HepG2 (cell line): Measurements from ENCODE around the gene PPP3R2. TPM values are rescaled to one million over a fixed set of nuclear protein-coding genes. Genes with fewer than 3 reads are reported as not detected.

Source experiments
- ATAC-seq: fragments of 200-7000 bp; cut with Tn5 transposase; 3 replicates; pipeline ENCODE4 v1.9.1; 2020; ENCODE audit warnings: mild to moderate bottlenecking, moderate library complexity
- BruUV-seq: library from RNA; stranded (reverse); fragments of 400-500 nt; replicated peaks from 2 replicates; lab custom pipeline; 2021; lab: Mats Ljungman, UMichigan
- CTCF ChIA-PET: fragments of 300-600 bp; formaldehyde crosslinking; extraction: SDS; loops from one replicate; lab custom pipeline; 2021; ENCODE audit warnings: low total read pairs, inconsistent platforms, low intra/inter-chr PET ratio; lab: Yijun Ruan, JAX
- POLR2A ChIA-PET: fragments of 350-600 bp; sonication (Branson Sonifier 250); formaldehyde crosslinking; loops from one replicate; lab custom pipeline; 2020; ENCODE audit warnings: antibody characterized with exemption, inconsistent platforms; lab: Yijun Ruan, JAX
- DNase-seq: peaks from one replicate; pipeline ENCODE4 v3.0.0-alpha.2; 2015; ENCODE audit warnings: low spot score
- FAIRE-seq: peaks from 3 replicates; lab custom pipeline; 2011; peaks lifted over from hg19 to GRCh38; lab: Jason Lieb, UNC
- H2AFZ ChIP-seq: one replicate; pipeline ENCODE4 v1.6.1; 2011; ENCODE audit warnings: low read length, inconsistent platforms
- H3K27ac ChIP-seq: fragments of 300-600 bp; 3 replicates; pipeline ENCODE4 v1.8.0; 2011; ENCODE audit warnings: mixed run types, mild to moderate bottlenecking, mixed read lengths, low read length, inconsistent platforms; ENCODE audit not compliant: insufficient read depth; ENCODE audit errors: extremely low read length
- H3K27me3 ChIP-seq, 2 experiments: fragments of 200-600 bp in 1 of 2; 2 replicates in 1 of 2; 3 replicates in 1 of 2; pipeline versions ENCODE4 v1.6.0 to v1.8.0; 2011; ENCODE audit warnings: low read length in 2 of 2, mild to moderate bottlenecking in 2 of 2, moderate library complexity in 2 of 2, inconsistent platforms in 1 of 2; ENCODE audit not compliant: insufficient read depth in 2 of 2, control insufficient read depth in 1 of 2
- H3K36me3 ChIP-seq, 2 experiments: fragments of 200-600 bp in 1 of 2; replicated peaks in 1 of 2; 2 replicates in 1 of 2; 3 replicates in 1 of 2; pipeline versions ENCODE4 v1.5.1 to v1.8.0; 2011; ENCODE audit warnings: low read length in 2 of 2, inconsistent platforms in 1 of 2; ENCODE audit not compliant: insufficient read depth in 2 of 2, control insufficient read depth in 1 of 2
- H3K4me1 ChIP-seq: 2 replicates; pipeline ENCODE4 v1.5.1; 2012; ENCODE audit warnings: low read length, inconsistent platforms; ENCODE audit not compliant: insufficient read depth
- H3K4me2 ChIP-seq: 2 replicates; pipeline ENCODE4 v1.6.0; 2011; ENCODE audit warnings: low read depth, low read length, inconsistent platforms
- H3K4me3 ChIP-seq, 3 experiments: fragments of 200-600 bp in 1 of 3; sonication (generic), shearing (Covaris generic) in 1 of 3; replicated peaks in 1 of 3; 2 replicates each; pipeline ENCODE4 v1.5.1; 2011 to 2016; ENCODE audit warnings: low read length in 3 of 3, inconsistent platforms in 2 of 3, low read depth in 2 of 3, mild to moderate bottlenecking in 2 of 3, control low read depth in 1 of 3, mixed read lengths in 1 of 3; ENCODE audit not compliant: insufficient read depth in 1 of 3
- H3K79me2 ChIP-seq: one replicate; pipeline ENCODE4 v1.6.1; 2011; ENCODE audit warnings: low read length, inconsistent platforms; ENCODE audit not compliant: insufficient read depth
- H3K9ac ChIP-seq: 2 replicates; pipeline ENCODE4 v1.6.0; 2011; ENCODE audit warnings: mild to moderate bottlenecking, low read depth, low read length, inconsistent platforms; ENCODE audit not compliant: insufficient read depth
- H3K9me3 ChIP-seq: 2 replicates; pipeline ENCODE4 v1.5.1; 2012; ENCODE audit warnings: mild to moderate bottlenecking, low read length
- H4K20me1 ChIP-seq: 2 replicates; pipeline ENCODE4 v1.6.0; 2011; ENCODE audit warnings: inconsistent platforms, mild to moderate bottlenecking, low read length, moderate library complexity; ENCODE audit not compliant: insufficient read depth
- FOSL2 ChIP-seq: sonication (generic); formaldehyde crosslinking; IDR thresholded peaks from 2 replicates; pipeline ENCODE4 v1.4.0; 2020; ENCODE audit warnings: missing genetic modification reagents
- GATA4 ChIP-seq: sonication (generic); IDR thresholded peaks from 2 replicates; pipeline ENCODE4 v1.6.1; 2016; ENCODE audit warnings: antibody characterized with exemption, low read depth, borderline replicate concordance
- SRY ChIP-seq: sonication (generic); formaldehyde crosslinking; IDR thresholded peaks from 2 replicates; pipeline ENCODE4 v1.8.0; 2022; ENCODE audit warnings: mild to moderate bottlenecking, missing genetic modification reagents
- STAT6 ChIP-seq: sonication (generic); formaldehyde crosslinking; IDR thresholded peaks from 2 replicates; pipeline ENCODE4 v1.4.0; 2020; ENCODE audit warnings: missing genetic modification reagents, mild to moderate bottlenecking, borderline replicate concordance
- WIZ ChIP-seq: sonication (generic); formaldehyde crosslinking; IDR thresholded peaks from 2 replicates; pipeline ENCODE4 v1.5.1; 2020; ENCODE audit warnings: mild to moderate bottlenecking, missing genetic modification reagents
- ZBTB1 ChIP-seq: sonication (generic); formaldehyde crosslinking; IDR thresholded peaks from 2 replicates; pipeline ENCODE4 v1.4.0; 2020; ENCODE audit warnings: missing genetic modification reagents, borderline replicate concordance
- ZNF547 ChIP-seq: sonication (generic); formaldehyde crosslinking; IDR thresholded peaks from 2 replicates; pipeline ENCODE4 v1.5.1; 2020; ENCODE audit warnings: mild to moderate bottlenecking, missing genetic modification reagents
- WGBS: methylation state at CpG from one replicate; pipeline ENCODE4 v1.1.6; 2017; ENCODE audit warnings: low lambda C conversion rate; 5-methylcytosine and 5-hydroxymethylcytosine counted together
- in situ Hi-C: cut with HindIII; loops from 2 replicates; pipeline ENCODE4 v1.10.0; 2017; ENCODE audit warnings: low pct_unique_long_range_greater_than_20kb; ENCODE audit not compliant: extremely low pct_ligation_motif_present
- intact Hi-C: fragments of 100-400 bp; cut with micrococcal nuclease; formaldehyde crosslinking; loops from one replicate; pipeline ENCODE4 v1.10.0; 2022; ENCODE audit not compliant: unreplicated experiment
- polyA plus RNA-seq, 8 experiments: library from polyadenylated mRNA; depleted of rRNA in 3 of 8; stranded (reverse) in 7 of 8; unstranded in 1 of 8; fragments of >200 nt; fragmentation: Illumina TruSeq in 4 of 8; extraction: Trizol in 4 of 8; gene quantifications; 2 replicates each; pipeline versions ENCODE4 v1.2.1 to v1.2.3, GENCODE V29; 2011 to 2016; ENCODE audit warnings: low read depth in 4 of 8, missing spikeins in 1 of 8, mixed read lengths in 1 of 8; ENCODE audit not compliant: insufficient read depth in 1 of 8
- total RNA-seq, 5 experiments: library from RNA; depleted of rRNA; stranded (reverse); fragments of >200 nt; fragmentation: Illumina TruSeq; extraction: Trizol; gene quantifications; 2 replicates each; pipeline ENCODE4 v1.2.3, GENCODE V29; 2016; ENCODE audit warnings: low read depth in 1 of 5
- TF ChIP-seq, protein P1 (sequence below): sonication (generic); formaldehyde crosslinking; IDR thresholded peaks from 2 replicates; pipeline ENCODE4 v1.9.0; 2021; ENCODE audit warnings: missing genetic modification reagents, mild to moderate bottlenecking, borderline replicate concordance
- TF ChIP-seq, protein P2 (sequence below): sonication (generic); formaldehyde crosslinking; IDR thresholded peaks from 2 replicates; pipeline ENCODE4 v1.4.0; 2020; ENCODE audit warnings: missing genetic modification reagents

The PPP3R2 gene
- total and polyA plus RNA-seq, 2 of the 13 experiments (the other 11 are each of a cell fraction or from before 2014, with no cell fraction given): not detected

DNA sequence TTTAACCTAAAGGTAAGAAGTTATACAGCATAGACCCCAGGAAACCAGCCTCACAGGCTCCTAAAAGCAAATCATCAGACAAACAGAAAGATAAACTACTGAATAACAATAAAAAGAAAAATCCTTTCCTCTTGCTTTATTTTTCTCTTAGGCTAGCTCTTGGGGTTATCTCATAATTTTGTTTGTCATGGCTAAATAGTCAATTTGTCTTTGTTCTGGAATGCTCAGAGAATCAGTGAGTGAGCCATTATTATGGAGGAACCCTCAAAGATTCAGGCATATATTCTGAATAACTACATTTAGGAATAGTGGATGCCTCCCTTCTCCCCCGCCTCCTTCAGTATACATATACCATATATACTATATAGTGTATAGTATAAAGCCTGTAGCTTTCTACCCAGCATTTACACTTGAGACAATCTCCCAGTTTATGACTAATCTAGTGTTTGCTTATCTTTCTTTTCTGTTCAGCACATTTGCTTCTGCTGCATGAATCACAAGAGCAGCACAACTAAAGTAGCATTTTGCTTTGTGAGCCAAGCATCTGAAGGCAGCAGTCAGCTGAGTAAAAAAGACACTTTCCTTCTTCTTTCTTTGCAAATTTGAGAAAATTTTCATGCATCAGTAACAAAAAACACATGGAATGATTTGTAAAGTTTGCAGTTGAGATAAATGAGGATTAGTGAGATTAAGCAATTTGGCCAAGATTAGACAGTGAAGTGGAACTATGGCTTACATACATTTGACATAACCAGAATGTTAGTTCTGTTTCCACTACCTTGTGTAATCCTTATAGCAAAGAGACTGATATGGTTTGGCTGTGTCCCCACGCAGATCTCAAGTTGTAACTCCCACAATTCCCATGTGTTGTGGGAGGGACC, 45.3 kb upstream of the PPP3R2 start:
- Histone ChIP-seq H3K4me1 (no peaks in the 10 kb centered on the region), H3K36me3 (no peaks in the 10 kb centered on the region), H3K4me2 (no peak overlapping the region), H3K79me2 (no peaks in the 10 kb centered on the region), H3K27ac (no peak overlapping the region), H3K27me3 (no peaks in the 10 kb centered on the region), H4K20me1 (no peaks in the 10 kb centered on the region), H3K9ac (no peak overlapping the region), H2AFZ (no peak overlapping the region), H3K9me3 (no peaks in the 10 kb centered on the region), H3K4me3 (no peak overlapping the region)
- TF ChIP-seq STAT6 (CRISPR knock-in tag) (no peak), ZBTB1 (CRISPR knock-in tag) (no peak), GATA4 (no peak), FOSL2 (no peak), ZNF547 (no peak), WIZ (no peak), SRY (CRISPR knock-in tag) (no peak)
- TF ChIP-seq, protein P1, sequence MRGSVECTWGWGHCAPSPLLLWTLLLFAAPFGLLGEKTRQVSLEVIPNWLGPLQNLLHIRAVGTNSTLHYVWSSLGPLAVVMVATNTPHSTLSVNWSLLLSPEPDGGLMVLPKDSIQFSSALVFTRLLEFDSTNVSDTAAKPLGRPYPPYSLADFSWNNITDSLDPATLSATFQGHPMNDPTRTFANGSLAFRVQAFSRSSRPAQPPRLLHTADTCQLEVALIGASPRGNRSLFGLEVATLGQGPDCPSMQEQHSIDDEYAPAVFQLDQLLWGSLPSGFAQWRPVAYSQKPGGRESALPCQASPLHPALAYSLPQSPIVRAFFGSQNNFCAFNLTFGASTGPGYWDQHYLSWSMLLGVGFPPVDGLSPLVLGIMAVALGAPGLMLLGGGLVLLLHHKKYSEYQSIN (CRISPR knock-in tag): no peak
- TF ChIP-seq, protein P2, sequence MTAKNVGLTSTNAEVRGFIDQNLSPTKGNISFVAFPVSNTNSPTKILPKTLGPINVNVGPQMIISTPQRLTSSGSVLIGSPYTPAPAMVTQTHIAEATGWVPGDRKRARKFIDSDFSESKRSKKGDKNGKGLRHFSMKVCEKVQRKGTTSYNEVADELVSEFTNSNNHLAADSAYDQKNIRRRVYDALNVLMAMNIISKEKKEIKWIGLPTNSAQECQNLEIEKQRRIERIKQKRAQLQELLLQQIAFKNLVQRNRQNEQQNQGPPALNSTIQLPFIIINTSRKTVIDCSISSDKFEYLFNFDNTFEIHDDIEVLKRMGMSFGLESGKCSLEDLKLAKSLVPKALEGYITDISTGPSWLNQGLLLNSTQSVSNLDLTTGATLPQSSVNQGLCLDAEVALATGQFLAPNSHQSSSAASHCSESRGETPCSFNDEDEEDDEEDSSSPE (CRISPR knock-in tag): no peak
- no TSS peak for BruUV-seq
- CTCF ChIA-PET: no interaction called here
- in situ Hi-C loops (no loop called here), intact Hi-C loops (no loop called here)
- DNase-seq (no peak), FAIRE-seq (no peak), ATAC-seq (no peak)
- WGBS: 17% methylated on average over 2 of the region's 2 CpGs
- POLR2A ChIA-PET: no interaction called here
